Heart right ventricle (tissue), 16 donors: ENCODE data around the gene ARHGAP19. TPM values are rescaled to one million over a fixed set of nuclear protein-coding genes. Genes with fewer than 3 reads are reported as not detected.

Experiments
- ATAC-seq, 8 donors: fragments of 200-7000 bp; cut with Tn5 transposase; one replicate each; pipeline ENCODE4 v1.9.1; 2020; ENCODE audit warnings: mild to moderate bottlenecking in 8 of 8, moderate library complexity in 8 of 8, moderate number of reproducible peaks in 1 of 8
- DNase-seq, 2 donors: peaks; one replicate each; pipeline ENCODE4 v3.0.0-alpha.2; 2020
- H3K27ac ChIP-seq, 10 donors: fragments of 200-600 bp; sonication (generic) in 2 of 10; one replicate each; pipeline versions ENCODE4 v1.5.0 to v1.8.0; 2020 to 2022; ENCODE audit warnings: mild to moderate bottlenecking in 3 of 10
- H3K27me3 ChIP-seq, 7 donors: fragments of 200-600 bp; one replicate each; pipeline ENCODE4 v1.8.0; 2021 to 2022; ENCODE audit warnings: mild to moderate bottlenecking in 2 of 7
- H3K36me3 ChIP-seq, 9 donors: fragments of 200-600 bp; sonication (generic) in 1 of 9; one replicate each; pipeline versions ENCODE4 v1.5.0 to v1.8.0; 2020 to 2022; ENCODE audit warnings: mild to moderate bottlenecking in 2 of 9
- H3K4me1 ChIP-seq, 9 donors: fragments of 200-600 bp; sonication (generic) in 1 of 9; one replicate each; pipeline versions ENCODE4 v1.5.0 to v1.8.0; 2020 to 2022; ENCODE audit warnings: mild to moderate bottlenecking in 4 of 9
- H3K4me3 ChIP-seq, 10 donors: fragments of 200-600 bp; sonication (generic) in 2 of 10; one replicate each; pipeline versions ENCODE4 v1.5.0 to v1.8.0; 2020 to 2022; ENCODE audit warnings: mild to moderate bottlenecking in 7 of 10, moderate library complexity in 2 of 10
- H3K9me3 ChIP-seq, 11 donors: fragments of 200-600 bp in 10 of 11; sonication (generic) in 2 of 11; one replicate each; pipeline versions ENCODE4 v1.5.0 to v1.8.0; 2013 to 2022; ENCODE audit warnings: mild to moderate bottlenecking in 2 of 11, control low read depth in 1 of 11, moderate library complexity in 1 of 11
- CTCF ChIP-seq, 9 donors: fragments of 200-600 bp; sonication (generic) in 2 of 9; IDR thresholded peaks; one replicate each; pipeline versions ENCODE4 v1.5.0 to v1.8.0; 2021 to 2022; ENCODE audit warnings: antibody characterized with exemption in 9 of 9, mild to moderate bottlenecking in 5 of 9, moderate library complexity in 1 of 9
- WGBS, 2 donors: extraction: QIAGEN DNeasy Blood & Tissue Kit; methylation state at CpG; one replicate each; pipeline ENCODE4 v1.1.7; 2013; ENCODE audit warnings: inconsistent platforms in 1 of 2; 5-methylcytosine and 5-hydroxymethylcytosine counted together
- intact Hi-C, 10 donors: fragments of 100-400 bp; cut with DNase I; formaldehyde crosslinking; loops; one replicate each; pipeline versions ENCODE4 v1.11.1 to v1.14.2; 2022
- polyA plus RNA-seq, 2 donors: library from polyadenylated mRNA; stranded (reverse); fragments of 200-250 nt; gene quantifications; one replicate each; pipeline ENCODE4 v1.2.3, GENCODE V29; 2013
- total RNA-seq, 10 donors: library from RNA; stranded (reverse); fragmentation: NEBNext Ultra II Directional in 3 of 10; extraction: Animal tissue kit (Norgen Biotek cat#: 25700) in 3 of 10; gene quantifications; one replicate each; pipeline versions ENCODE4 v1.2.1 to v1.2.4, GENCODE V29; 2021 to 2023
- donor health status: Arrhythmogenic right ventricular cardiomyopathy.
- donor health status: ischemic (EF 13 %, LVEDD 7.1; RV severe dilation, severe dysfunction).
- donor health status: healthy with polysubstance abuse.
- donor health status: DM: no; HTN: yes; CAD: no.
- donor health status: DM: no; HTN: no; CAD: no.
- donor health status: ischemic (EF 25% LVEDD 6.9; RV normal size, moderate dysfunction).
- donor health status: ischemic (EF 25% LVEDD 5.7; RV mildly dilated, moderate dysfunction).
- donor health status: healthy.
- donor health status: DM: yes; HTN: yes; CAD: no.
- donor health status: Ischemic cardiomyopathy.
- donor health status: ischemic (EF 35%, LVEDD 5.7; RV mildly dilated, moderate dysfunction).
- donor health status: nonischemic (EF 11% LVEDD 7.7; RV severe dilation, severe dysfunction).
- donor health status: DM: yes; HTN: yes; CAD: no.
- donor health status: PGD.
- donor health status: ischemic (EF 29% LVEDD 5.4; RV normal size, mild dysfunction).
- donor health status: nonischemic (EF 23%, LVEDD 6.1; RV moderate dilation, normal function).

Gene ARHGAP19
- total and polyA plus RNA-seq, 12 donors, result 1.5 to 6.2 (median 3.4) TPM

GRCh38 chr10:97334370-97335175, 42.1 kb upstream of the ARHGAP19 start, which contains the start of gene FRAT2:
FRAT2 (minus strand) TSS chr10:97334729; CDS start chr10:97334572, 157 bp downstream.
- no peaks in the 10 kb centered on the region for H3K9me3 ChIP-seq
- peaks cover 3 to 74% (median 59%) of the 10 kb centered on the region in 9 donors for H3K4me1 ChIP-seq
- 0 to 1% methylated on average over 89 to 103 of the region's 103 CpGs for WGBS, 2 donors
- intact Hi-C loops, result loop anchor here in 7 of 10 donors (2.0 to 10.0 kb wide), 6 partner anchors 14 to 68 kb away; partner anchors contain the start of genes ARHGAP19 (in 4 of the 7) and RRP12 (in 1 of the 7)
- H3K36me3 ChIP-seq, result peaks cover 0 to 20% (median 0%) of the 10 kb centered on the region in 9 donors
- DNase-seq, result peak; percentile 91 to 92
- peak; percentile 96 to 98 (median 97) for ATAC-seq
- H3K4me3 ChIP-seq, result peak within 1 kb of the TSS; percentile 62 to 95 (median 78)
- no peaks in the 10 kb centered on the region for H3K27me3 ChIP-seq
- peak within 1 kb of the TSS; percentile 92 to 100 (median 95) for H3K27ac ChIP-seq
- TF ChIP-seq CTCF (IDR thresholded peaks at IDR 0.05), result no peak

GRCh38 chr10:97333601-97334369, 41.3 kb upstream of the ARHGAP19 start:
- no peak for TF ChIP-seq CTCF (IDR thresholded peaks at IDR 0.05)
- H3K36me3 ChIP-seq, result peaks cover 0 to 28% (median 0%) of the 10 kb centered on the region in 9 donors
- no peaks in the 10 kb centered on the region for H3K9me3 ChIP-seq
- H3K4me3 ChIP-seq, result peak overlapping the region; percentile 62 to 95 (median 78)
- peaks cover 3 to 78% (median 63%) of the 10 kb centered on the region in 9 donors for H3K4me1 ChIP-seq
- no peaks in the 10 kb centered on the region for H3K27me3 ChIP-seq
- DNase-seq, result peak; percentile 34 to 52
- WGBS, 2 donors, result 0% methylated on average over 70 to 89 of the region's 89 CpGs
- intact Hi-C loops, result loop anchor here in 8 of 10 donors (1.0 to 10.0 kb wide), 8 partner anchors 13 to 59 kb away; partner anchors contain the start of genes ARHGAP19 (in 4 of the 8) and FRAT1 (in 1 of the 8)
- ATAC-seq, result peak; percentile 6 to 41 (median 20)
- H3K27ac ChIP-seq, result peak overlapping the region; percentile 92 to 100 (median 95)

- no peaks in the 10 kb centered on the region for H3K27me3 ChIP-seq
- peak overlapping the region; percentile 62 to 95 (median 78) for H3K4me3 ChIP-seq
- intact Hi-C loops, result loop anchor here in 8 of 10 donors (1.0 to 10.0 kb wide), 7 partner anchors 14 to 58 kb away; partner anchors contain the start of genes ARHGAP19 (in 4 of the 8) and FRAT1 (in 1 of the 8)
- H3K27ac ChIP-seq, result peak overlapping the region; percentile 21 to 100 (median 94)
- ATAC-seq (peak in 2 of 8 donors; percentile 7 to 21), DNase-seq (no peak)
- no peak for TF ChIP-seq CTCF (IDR thresholded peaks at IDR 0.05)
- WGBS, 2 donors, result 1 to 2% methylated on average over 7 of the region's 7 CpGs
- H3K4me1 ChIP-seq, result peaks cover 3 to 81% (median 68%) of the 10 kb centered on the region in 9 donors
- H3K36me3 ChIP-seq, result peaks cover 0 to 33% (median 0%) of the 10 kb centered on the region in 9 donors
- H3K9me3 ChIP-seq, result no peaks in the 10 kb centered on the region
These were observed 40.8 kb upstream of the ARHGAP19 start for GRCh38 chr10:97333351-97333600.
